ENCODE measurements around the gene SLC25A43.
"Not testable (repeated sequence)": the region's sequence is repeated elsewhere in the genome, so short reads cannot be mapped to it uniquely, and the experiment has no call there.

SLC25A43 gene

DNA sequence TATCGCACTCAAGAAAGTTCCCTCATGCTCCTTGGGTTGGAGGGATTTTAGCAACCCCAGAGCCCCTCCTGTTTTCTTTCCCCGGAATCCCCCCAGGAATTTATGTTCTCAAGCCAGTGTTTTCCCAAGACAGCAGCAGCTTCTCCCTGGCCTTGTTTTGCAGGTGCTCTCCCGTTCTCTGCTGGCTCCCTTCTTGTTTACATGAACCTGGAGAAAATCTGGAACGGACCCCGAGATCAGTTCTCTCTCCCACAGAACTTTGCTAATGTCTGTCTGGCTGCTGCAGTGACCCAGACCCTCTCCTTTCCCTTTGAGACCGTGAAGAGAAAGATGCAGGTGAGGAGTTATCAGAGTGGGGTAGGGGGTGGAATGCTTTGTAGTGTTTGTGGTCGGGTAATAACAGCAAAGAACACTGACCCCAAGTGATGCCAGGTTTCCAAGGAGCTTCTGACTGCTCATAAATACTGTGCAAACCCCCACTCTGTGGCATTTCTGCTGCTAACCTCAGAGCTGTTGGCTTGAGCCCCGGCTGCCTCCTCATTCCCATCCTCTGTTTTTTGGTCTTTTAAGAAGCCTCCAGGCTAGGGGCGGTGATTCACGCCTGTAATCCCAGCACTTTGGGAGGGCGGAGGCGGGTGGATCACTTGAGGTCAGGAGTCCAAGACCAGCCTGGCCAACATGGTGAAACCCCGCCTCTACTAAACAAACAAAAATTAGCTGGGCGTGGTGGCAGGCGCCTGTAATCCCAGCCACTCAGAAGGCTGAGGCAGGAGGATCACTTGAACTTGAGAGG is 11.1 kb downstream of the SLC25A43 start:
- DNase-seq (ENCODE audit: low read depth in 2 of 2): no peak

DNA sequence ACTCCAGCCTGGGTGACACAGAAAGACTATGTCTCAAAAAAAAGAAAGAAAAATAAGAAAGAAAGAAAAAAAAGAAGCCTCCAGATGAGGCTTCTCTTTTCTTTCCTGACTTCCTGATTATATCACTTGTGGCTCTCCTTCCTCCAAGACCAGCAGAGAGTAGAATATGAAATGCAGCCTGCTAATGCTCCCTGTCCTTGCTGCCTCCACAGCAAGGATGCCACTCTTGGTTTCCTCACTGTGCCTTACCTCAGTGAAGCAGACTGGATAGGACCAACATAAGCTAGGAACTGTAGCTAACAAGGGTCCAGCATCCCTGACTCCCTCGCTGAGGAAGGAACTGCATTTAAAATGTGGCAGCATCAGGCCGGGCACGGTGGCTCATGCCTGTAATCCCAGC is 11.7 kb downstream of the SLC25A43 start:
- no peak for DNase-seq (ENCODE audit: low read depth in 2 of 2)

DNA sequence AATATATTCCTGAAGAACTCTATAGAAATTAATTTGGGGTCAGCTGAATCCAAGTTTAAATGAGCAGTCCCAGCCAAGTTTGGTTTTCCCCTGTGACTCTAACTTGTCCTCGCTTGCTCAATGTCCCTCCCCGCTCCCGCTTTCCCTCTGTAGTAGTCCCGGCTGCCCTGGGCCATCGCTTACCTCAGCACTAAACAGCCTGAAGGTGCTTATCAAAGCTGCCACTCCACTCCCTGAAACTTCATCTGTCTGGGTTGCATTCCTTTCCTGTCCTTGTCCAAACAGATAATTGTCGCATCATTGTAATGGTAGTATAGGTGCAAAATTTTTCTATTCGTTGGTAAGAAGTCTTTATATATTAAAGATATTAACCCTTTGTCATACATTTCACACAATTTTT is 12.8 kb downstream of the SLC25A43 start:
- DNase-seq (ENCODE audit: low read depth in 2 of 2): no peak

DNA sequence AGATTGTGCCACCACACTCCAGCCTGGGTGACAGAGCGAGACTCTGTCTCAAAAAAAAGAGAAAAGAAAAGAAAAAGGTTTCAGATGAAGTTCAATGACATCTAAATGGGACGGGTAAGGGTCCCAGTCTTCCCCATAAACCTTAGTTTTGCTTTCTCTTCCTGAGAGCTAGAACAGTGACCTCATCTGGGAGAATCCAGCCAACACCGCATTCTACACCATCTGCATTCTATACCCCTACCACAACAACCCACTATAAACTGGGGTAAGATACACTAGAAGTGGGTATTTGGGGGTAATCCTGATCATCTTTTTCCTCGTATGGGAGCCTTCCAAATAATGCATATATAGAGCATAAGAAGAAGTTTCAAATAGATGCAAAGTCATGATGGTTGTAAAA is 18.2 kb downstream of the SLC25A43 start:
- no peak for DNase-seq (ENCODE audit: low read depth in 2 of 2)

DNA sequence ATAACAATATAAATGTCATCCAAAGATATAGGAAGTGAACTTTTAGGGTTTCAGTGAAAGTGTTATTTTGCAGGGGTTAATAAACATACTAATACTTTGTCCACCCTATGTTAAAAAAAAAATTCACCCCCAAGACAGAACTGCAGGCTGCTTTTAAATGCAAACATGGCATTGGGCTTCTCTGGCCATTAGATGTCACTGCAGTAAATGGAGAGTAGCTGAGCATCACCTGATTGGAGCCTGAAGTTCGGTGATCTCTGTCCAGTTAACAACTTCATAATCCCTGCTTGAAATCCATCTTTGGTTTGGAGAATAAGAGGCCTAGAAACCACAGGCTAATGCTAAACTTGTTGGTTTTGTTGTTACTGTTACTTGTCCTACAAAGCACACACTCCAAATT is 18.7 kb downstream of the SLC25A43 start:
- no peak for DNase-seq (ENCODE audit: low read depth in 2 of 2)

DNA sequence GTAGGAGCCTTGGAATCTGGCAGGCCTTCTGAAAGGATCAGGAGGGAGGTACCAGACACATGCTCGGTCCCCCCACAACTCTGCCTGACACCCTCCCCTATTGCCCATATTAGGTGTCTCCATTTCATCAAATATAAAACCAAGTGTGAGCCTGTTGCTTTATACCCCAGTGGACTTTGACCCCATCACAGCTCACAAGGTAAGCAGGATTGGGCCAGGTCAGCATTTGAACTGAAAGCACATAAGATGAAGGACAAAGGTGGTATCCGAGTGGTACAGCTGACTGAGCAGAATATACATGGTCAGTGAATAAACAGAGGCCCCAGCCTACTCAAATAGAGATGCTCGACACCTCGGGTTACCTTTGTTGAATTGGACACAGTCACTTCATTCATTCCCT is 20.0 kb downstream of the SLC25A43 start:
- no peak for DNase-seq (ENCODE audit: low read depth in 2 of 2)

DNA sequence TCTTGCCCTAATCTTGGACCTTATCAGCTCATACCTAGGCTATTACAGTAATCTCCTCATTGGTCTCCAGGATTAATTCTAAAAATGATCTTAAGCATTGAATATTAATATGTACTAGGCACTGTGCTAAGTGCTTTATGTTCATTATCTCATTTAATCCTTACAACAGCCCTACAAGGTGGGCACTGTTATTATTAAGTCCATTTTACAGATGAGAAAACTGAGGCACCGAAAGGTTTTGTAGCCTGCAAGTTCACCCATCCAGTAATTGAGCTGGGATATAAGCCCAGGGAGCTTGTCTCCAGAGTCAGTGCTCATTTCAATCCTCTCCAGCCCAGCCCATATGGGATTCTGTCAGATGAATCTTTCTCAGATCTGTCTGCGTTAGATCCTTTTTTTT is 20.8 kb downstream of the SLC25A43 start:
- no peak for DNase-seq (ENCODE audit: low read depth in 2 of 2)

DNA sequence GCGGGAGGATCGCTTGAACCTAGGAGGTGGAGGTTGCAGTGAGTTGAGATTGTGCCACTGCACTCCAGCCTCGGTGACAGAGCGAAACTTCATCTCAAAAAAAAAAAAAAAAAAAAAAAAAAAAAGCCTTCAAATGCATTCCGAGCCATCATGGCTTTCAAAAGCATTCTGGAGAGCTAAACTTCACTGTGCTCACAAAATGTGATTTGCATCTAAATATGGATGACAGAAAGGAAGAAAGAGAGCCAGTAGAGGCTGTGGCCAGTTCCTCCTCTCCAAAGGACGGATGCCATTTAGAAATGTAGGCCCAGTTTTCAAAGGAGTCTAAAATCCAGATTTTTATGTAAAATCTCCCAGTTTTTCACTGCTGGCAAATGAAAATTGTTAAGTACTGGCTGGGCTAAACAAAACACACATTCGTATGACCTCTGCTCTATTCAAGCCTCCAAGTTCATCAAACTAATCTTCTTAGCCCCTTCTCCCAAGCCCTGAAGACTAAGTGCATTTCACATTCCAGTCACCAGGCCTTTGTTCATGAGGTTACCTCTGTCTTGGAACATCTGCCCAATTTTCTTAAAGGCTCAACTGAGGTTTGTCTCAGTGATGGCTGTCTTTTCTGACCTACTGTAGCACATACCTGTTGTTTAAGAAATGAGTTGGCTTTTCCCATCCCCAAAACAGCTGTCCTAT is 22.0 kb downstream of the SLC25A43 start:
- DNase-seq (ENCODE audit: low read depth in 2 of 2): no peak

DNA sequence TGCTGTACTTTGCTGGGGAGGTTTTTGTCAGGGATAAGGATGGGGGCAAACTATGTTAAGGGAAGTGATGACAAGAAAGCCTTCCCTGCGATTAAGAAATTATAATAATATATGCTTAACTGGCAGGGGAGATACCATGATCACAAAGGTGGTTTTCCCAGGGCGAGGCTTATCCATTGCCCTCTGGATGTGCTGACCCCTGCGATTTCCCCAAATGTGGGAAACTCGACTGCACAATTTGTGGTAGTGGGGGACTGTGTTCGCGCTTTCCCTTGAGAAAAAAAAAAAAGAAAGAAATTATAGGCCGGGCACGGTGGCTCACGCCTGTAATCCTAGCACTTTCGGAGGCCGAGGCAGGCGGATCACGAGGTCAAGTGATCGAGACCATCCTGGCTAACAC is 24.5 kb downstream of the SLC25A43 start:
- peak in 1 of 2 donors; percentile 23 for DNase-seq (ENCODE audit: low read depth in 2 of 2)

DNA sequence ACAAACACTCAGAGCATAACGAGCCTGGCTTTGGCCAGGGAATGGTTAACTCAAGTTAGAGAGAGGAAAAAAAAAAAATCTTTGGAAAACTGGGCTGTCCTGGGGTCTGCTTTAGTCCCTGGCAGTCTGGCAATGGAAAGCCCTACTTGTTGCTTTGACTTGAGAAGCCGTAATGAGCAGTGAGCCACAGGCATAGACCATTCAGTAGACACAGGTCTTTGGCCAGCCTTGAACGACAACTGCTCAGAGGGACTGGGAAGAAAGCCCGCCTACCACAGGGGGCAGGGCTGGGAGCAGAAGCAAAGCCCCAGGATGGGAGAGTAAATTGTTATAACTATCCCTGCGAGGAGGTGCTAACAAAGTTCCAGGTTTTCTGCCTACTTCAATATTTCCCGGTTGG is 25.9 kb downstream of the SLC25A43 start:
- DNase-seq (ENCODE audit: low read depth in 2 of 2): no peak

DNA sequence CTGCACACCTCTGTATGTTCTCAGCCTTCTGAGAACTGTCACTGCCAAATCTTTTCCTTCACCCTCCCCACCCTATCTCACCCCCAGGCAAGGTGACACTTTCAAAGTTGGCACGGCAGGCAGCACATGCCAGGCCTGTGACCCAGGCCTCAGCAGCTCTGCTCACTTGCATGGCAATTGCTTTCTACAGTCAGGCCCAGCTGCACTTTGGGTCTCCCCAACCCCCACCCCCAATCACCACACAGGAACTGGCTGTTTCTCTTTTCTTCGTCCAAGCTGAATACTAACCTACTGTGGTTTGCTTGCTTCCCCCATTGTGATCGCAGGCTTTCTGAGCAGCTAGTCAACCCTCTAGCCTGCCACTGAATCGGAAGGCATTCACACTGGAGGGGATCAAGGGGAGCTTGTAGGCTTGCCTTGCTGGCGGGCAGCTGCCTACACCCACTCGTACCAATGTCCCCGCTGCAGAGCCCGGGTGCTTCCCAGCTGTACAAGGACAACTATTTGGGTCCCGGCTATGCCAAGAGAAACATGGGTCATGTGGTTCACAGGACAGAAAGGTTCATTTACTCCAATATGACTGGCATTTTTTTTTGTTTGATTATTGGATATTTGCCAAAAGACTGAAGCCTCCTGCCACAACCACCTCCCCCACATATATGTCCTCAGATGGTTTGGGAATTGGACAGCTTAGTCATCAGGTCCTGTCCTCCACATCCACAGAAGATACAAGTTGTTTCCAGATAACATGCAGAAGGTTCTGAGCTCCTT is 28.1 kb downstream of the SLC25A43 start:
- DNase-seq (ENCODE audit: low read depth in 2 of 2): no peak

DNA sequence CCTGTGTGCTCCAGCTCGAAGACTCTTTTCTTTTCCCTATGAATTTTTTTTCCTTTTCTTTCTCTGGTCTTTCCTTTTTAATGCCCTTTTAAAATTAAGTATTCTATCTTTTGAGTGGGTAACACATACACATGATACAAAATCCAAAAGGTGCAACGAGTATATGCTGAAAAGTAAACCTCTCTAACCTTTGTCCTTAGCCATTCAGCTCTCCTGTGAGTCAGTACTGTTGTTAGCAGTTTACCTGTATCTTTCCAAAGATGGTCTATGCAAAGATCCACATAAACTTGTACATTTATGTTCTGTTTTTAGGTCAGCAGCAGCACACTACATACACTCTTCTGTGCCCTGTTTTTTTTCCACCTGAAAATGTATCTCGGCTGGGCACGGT is 28.7 kb downstream of the SLC25A43 start:
- no peak for DNase-seq (ENCODE audit: low read depth in 2 of 2)

DNA sequence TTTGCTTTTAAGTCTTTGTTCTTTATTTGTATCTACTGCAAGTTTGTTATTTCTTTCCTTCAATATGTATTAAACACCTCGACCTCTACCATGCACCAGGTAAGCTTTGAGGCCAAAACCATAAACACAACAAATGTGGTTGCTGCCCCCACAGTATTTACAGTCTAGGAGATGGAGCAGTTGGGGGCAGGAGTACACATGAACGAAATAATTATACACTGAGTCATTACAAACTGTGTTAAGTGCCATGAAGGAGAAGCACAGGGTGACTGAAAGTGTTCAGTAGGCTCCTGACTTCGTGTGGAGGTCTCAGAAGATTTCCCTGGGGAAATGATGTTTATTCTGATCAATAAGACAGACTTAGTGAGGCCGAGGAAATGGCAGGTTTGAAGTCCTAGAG is 30.3 kb downstream of the SLC25A43 start:
- DNase-seq (ENCODE audit: low read depth in 2 of 2): no peak

DNA sequence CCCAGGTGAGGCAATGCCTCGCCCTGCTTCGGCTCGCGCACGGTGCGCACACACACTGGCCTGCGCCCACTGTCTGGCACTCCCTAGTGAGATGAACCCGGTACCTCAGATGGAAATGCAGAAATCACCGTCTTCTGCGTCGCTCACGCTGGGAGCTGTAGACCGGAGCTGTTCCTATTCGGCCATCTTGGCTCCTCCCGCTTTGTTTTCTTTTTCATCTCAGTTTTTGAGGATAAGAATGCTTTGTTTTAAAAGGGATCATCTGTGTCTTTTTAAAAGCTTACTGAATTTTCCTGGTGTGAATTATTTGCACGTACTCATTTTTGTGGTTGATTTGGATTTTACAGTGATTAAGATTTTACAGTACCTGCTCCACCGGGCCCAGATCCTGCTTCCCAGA is 42.2 kb downstream of the SLC25A43 start:
- DNase-seq (ENCODE audit: low read depth in 2 of 2): not testable (repeated sequence)

DNA sequence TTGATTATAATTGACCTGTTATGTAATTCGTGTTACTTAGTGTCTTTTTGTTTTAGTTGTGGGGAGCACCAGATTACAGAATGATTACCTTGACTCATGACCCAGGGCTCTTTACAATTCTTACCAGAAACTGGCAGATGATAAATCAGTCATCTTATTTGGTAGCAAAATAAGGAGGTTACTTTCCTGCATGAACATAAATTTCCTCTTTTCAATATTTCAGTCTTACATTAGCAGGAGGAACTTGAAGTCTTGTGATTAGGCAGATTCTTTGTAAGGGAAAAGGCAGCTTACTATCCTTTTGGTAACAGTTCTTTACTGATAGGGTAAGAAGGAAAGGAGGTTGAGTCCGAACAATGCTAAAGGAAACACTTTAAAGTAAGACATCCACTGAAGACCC is 43.1 kb downstream of the SLC25A43 start:
- no peak for DNase-seq (ENCODE audit: low read depth in 2 of 2)

DNA sequence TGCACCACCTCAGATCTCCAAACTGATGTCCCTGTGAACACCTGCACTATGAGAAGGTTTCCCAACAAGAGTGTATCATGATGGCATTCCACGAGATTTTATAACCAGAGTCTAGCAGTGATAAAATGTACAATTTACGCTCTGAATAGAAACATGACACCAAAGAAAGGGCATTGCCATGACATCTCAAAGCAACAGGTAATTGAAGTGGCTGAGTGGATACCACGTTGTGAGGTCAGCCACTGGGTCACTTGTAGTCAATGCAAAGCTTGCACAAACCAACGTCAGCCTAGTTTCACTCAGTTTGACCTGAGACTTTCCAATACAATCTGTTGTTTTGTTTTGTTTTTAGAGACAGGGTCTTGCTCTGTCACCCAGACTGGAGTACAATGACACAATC is 54.1 kb downstream of the SLC25A43 start:
- no peak for DNase-seq (ENCODE audit: low read depth in 2 of 2)

DNA sequence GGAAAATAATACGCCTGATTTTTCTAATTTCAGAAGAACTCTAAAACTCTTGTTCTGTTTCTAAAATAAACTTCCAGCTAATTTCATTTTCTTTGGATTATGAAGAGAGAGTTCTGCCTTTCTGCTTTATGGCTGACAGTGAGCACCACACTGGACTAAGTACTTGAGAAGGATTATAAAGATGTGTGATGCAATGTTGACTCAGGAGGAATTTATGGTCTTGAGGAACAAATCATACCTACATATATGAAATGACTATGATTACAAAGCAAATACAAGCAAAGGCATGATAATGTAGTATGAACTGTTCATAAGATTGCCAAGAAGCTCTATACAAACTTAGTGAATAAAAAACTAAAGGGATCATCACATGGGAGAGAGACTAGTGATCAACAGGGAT is 56.1 kb downstream of the SLC25A43 start:
- no peak for DNase-seq (ENCODE audit: low read depth in 2 of 2)

DNA sequence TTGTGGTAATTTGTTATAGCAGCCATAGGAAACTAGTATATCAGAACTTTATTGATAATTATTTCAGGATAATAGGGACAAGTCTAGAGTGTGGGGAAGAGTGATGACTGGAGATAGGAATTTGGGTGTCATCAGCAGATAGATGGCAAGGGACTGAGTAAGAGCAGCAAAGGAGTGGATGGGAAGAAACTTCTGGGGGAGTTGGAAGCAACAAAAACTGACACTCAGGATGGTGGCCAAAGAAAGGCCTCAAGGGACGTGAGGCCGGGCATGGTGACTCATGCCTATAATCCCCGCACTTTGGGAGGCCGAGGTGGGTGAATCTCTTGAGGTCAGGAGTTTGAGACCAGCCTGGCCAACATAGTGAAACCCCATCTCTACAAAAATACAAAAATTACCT is 60.0 kb downstream of the SLC25A43 start:
- DNase-seq (ENCODE audit: low read depth in 2 of 2): no peak

DNA sequence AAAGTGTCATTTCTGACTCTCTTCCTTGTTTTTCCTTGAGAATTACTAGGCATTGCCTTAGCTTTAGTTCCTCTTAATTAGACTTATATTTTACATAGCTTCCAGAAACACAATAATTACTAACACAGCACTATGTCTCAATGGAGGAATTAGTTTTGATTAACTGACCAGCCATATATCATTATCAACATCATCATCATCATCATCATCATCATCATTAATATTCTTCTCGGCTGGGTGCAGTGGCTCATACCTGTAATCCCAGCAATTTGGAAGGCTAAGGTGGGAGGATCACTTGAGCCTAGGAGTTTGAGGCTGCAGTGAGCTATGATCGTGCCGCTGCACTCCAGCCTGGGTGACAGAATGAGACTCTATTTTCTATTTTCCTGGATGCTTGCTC is 66.4 kb downstream of the SLC25A43 start:
- no peak for DNase-seq (ENCODE audit: low read depth in 2 of 2)

DNA sequence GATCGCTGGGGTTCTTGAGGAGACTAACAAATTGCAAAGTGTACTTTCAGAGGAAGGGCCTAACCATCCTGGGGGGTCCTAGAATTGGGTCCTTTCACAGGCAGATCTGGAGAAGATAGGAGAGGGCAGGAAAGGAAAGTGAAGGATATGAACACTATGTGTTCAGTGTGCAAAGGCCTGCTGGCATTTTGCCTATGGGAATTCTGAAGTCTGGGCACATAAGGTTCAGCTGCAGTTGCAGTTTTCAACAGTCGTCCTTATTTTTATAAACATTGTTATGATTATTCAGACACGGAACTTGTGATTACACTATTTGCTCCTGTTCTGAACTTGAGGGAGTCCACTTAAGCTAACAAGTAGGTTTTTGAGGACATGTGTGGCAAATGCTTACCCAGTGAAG is 67.8 kb downstream of the SLC25A43 start:
- no peak for DNase-seq (ENCODE audit: low read depth in 2 of 2)

DNA sequence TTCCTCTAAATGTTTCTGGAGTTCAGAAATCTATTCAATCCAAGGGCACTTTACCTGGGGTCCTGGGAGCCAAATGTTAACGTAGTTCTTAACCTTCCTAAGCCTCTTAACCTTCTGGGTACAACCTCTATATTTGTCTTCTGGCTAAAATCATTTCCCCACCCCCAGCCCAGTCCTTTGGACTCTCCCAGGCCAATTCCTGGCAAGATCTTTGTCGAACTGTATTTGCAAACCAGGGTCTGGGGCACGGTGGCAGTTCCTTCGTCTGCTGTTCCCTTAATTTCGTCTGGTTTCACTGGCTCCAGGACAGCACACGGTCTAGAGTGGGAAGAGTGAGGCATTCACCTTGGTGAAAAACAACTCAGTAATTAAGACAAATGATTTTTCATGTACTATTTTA is 68.3 kb downstream of the SLC25A43 start:
- DNase-seq (ENCODE audit: low read depth in 2 of 2): no peak

DNA sequence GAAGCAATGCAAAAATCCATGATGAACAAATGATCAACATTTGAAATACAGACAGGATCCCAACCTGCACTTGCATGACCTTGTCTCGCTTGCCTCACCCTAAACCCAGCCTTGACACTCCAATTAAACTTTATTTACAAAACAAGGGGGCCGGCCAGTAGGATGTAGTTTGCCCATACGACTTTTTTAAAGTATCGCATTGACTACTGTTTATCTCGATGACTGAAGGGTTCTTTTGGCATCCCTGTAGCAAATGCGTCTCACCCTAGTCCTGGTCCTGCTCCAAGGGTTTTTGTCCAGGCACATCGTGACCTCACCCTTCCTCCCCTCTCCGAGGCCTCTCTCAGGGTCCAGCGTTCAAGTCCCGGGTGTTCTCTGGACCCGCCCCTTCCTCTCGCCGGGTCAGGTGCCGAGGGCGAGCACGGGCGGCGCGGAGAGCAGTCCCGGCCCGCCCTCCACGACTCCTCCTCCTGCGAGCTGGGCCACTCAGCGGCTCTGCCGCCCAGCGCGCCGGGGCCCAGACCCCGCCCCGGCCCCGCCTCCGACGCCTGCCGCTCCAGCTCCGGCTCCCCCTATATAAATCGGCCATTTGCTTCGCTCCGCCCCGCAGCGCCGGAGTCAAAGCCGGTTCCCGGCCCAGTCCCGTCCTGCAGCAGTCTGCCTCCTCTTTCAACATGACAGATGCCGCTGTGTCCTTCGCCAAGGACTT is 68.9 kb downstream of the SLC25A43 start, which contains the start of gene SLC25A5:
TSS of gene SLC25A5 (plus strand) at position 603 of the 709 bp plus-strand sequence. CDS start at position 675, 72 bp downstream.
- DNase-seq (ENCODE audit: low read depth in 2 of 2): peak; percentile 64 to 71

All from stimulated activated CD4-positive, alpha-beta T cell treated with anti-CD3 and anti-CD28 coated beads, Interleukin-15, amount 100 ng/mL, for 48 hours (primary cell).